BLaER1 treated with 17β-estradiol and CSF1 and Interleukin-3, amounts not matched to agents 10 nM and 100 nM (cell line): Measurements from ENCODE around the gene ERC2.

ENCODE experiments used
- H3K27ac ChIP-seq, 11 experiments: shearing (Covaris generic); formaldehyde crosslinking; 2 replicates each; pipeline ENCODE4 v1.8.1; 2022
- H3K27me3 ChIP-seq, 11 experiments: shearing (Covaris generic); formaldehyde crosslinking; 2 replicates each; pipeline ENCODE4 v1.8.1; 2022
- H3K36me3 ChIP-seq, 11 experiments: shearing (Covaris generic); formaldehyde crosslinking; 2 replicates each; pipeline ENCODE4 v1.8.1; 2022
- H3K4me1 ChIP-seq, 10 experiments: shearing (Covaris generic); formaldehyde crosslinking; 2 replicates each; pipeline ENCODE4 v1.8.1; 2022
- H3K4me2 ChIP-seq, 11 experiments: shearing (Covaris generic); formaldehyde crosslinking; 2 replicates each; pipeline ENCODE4 v1.8.1; 2022
- H3K4me3 ChIP-seq, 10 experiments: shearing (Covaris generic); formaldehyde crosslinking; 2 replicates each; pipeline ENCODE4 v1.8.1; 2022
- H3K9ac ChIP-seq, 11 experiments: shearing (Covaris generic); formaldehyde crosslinking; 2 replicates each; pipeline ENCODE4 v1.8.1; 2022
- H3K9me3 ChIP-seq, 11 experiments: shearing (Covaris generic); formaldehyde crosslinking; replicated peaks in 1 of 11; 2 replicates each; pipeline ENCODE4 v1.8.1; 2022
- H4K20me1 ChIP-seq, 11 experiments: shearing (Covaris generic); formaldehyde crosslinking; 2 replicates each; pipeline ENCODE4 v1.8.1; 2022
- Cebpa-rat ChIP-seq, 11 experiments: shearing (Covaris generic); IDR thresholded peaks; 2 replicates each; pipeline ENCODE4 v1.8.1; 2022

The ERC2 gene

DNA sequence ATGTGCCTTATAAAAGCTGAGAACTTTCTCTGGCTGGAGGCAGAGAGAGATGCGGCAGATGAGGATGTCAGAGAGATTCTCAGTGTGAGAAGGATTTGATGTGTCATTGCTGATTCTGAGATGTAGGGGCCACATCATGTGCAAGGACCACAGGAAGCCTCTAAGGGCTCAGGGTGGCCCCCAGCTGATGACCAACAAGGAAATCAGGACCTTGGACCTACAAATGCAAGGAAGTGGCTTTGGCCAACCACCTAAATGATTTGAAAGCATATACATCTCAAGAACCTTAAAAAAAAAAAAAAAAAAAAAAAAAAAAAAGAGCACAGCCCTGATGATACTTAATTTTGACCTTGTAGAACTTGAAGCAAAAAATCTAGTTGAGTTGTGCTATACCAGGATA lies 282.4 kb downstream of the ERC2 start:
- Histone ChIP-seq H3K27ac (no peak overlapping the region), H3K36me3 (no peaks in the 10 kb centered on the region), H3K4me2 (no peak overlapping the region), H3K27me3 (no peaks in the 10 kb centered on the region), H3K4me1 (no peaks in the 10 kb centered on the region), H3K9me3 (no peaks in the 10 kb centered on the region), H3K4me3 (no peak overlapping the region), H3K9ac (no peak overlapping the region), H4K20me1 (no peaks in the 10 kb centered on the region)
- TF ChIP-seq Cebpa-rat (IDR thresholded peaks at IDR 0.05): no peak

DNA sequence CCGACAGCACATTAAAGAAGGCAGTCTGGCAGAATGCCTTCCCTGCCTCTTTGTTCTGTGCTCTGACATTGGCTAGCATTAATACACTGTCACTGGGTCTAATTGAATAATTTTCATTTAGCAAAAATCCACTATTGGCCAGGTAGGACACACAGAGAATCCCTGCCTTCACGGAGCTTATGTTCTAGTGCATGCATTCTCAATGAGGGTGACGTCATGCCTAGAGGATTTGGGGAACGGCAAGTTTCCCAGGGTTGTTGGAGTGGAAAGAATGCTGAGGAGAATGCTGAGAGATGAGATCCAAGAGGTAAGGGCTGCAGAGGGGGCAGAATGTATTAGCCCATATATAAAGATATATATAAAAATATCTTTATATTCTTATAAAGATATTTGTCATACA lies 284.7 kb downstream of the ERC2 start:
- H3K9ac ChIP-seq: no peak overlapping the region
- H3K4me1 ChIP-seq: no peaks in the 10 kb centered on the region
- no peak overlapping the region for H3K4me2 ChIP-seq
- no peak for TF ChIP-seq Cebpa-rat (IDR thresholded peaks at IDR 0.05)
- no peak overlapping the region for H3K4me3 ChIP-seq
- H4K20me1 ChIP-seq: no peaks in the 10 kb centered on the region
- no peaks in the 10 kb centered on the region for H3K36me3 ChIP-seq
- H3K27ac ChIP-seq: no peak overlapping the region
- no peaks in the 10 kb centered on the region for H3K9me3 ChIP-seq
- no peaks in the 10 kb centered on the region for H3K27me3 ChIP-seq

DNA sequence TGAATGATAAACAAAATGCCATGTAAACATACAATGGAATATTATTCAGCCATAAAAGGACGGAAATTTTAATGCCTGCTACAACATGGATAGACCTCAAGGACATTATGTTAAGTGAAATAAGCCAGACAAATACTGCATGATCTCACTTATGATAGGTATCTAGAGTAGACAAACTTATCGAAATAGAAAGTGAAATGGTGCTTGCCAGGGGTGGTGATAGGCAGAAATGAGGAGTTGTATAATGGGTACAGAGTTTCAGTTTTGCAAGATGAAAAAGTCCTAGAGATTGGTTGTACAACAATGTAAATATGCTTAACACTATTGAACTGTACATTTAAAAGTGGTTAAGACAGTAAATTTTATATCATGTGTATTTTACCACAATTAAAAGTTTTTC lies 287.8 kb downstream of the ERC2 start:
- H4K20me1 ChIP-seq: no peaks in the 10 kb centered on the region
- H3K9ac ChIP-seq: no peak overlapping the region
- H3K4me2 ChIP-seq: no peak overlapping the region
- H3K4me1 ChIP-seq: no peaks in the 10 kb centered on the region
- no peak overlapping the region for H3K27ac ChIP-seq
- H3K4me3 ChIP-seq: no peak overlapping the region
- TF ChIP-seq Cebpa-rat (IDR thresholded peaks at IDR 0.05): no peak
- no peaks in the 10 kb centered on the region for H3K9me3 ChIP-seq
- H3K36me3 ChIP-seq: no peaks in the 10 kb centered on the region
- no peaks in the 10 kb centered on the region for H3K27me3 ChIP-seq

DNA sequence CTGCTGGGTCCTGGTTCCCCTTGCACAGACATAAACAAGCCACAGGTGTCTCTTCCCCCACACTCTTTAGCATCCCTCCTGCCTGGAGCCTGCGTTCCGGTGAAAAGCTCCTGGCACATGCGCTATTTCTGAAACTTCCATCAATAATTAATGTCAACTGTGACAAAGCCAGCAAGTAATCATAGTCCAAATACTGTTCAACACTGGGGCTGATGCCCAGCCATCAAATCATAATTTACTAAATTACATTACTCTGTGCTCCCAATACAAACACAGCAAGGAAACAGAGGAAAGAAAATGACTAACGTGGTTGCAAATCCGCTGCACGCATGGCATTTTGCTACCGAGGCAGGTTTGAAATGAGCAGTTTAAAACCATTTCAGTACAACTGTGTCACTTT lies 294.7 kb downstream of the ERC2 start:
- Histone ChIP-seq H4K20me1 (no peaks in the 10 kb centered on the region), H3K27ac (no peak overlapping the region), H3K36me3 (no peaks in the 10 kb centered on the region), H3K27me3 (no peaks in the 10 kb centered on the region), H3K4me2 (no peak overlapping the region), H3K9ac (no peak overlapping the region), H3K4me3 (no peak overlapping the region), H3K9me3 (no peaks in the 10 kb centered on the region), H3K4me1 (no peaks in the 10 kb centered on the region)
- no peak for TF ChIP-seq Cebpa-rat (IDR thresholded peaks at IDR 0.05)

DNA sequence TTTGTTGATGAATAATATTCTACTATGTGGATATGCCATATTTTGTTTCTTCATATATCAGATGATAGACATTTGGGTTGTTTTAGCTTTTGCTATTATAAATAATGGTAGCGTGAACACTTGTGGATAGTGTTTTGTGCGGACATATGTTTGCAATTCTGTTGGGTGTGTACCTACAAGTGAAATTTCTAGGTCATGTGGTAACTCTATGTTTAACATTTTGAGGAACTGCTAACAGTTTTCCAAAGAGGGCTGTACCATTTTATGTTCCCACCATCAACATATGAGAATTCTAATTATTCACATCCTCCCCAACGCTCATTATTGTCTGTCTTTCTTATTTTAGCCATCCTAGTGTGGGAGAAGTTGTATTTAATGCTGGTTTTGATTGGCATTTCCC lies 303.8 kb downstream of the ERC2 start:
- H3K27ac ChIP-seq: no peak overlapping the region
- no peak overlapping the region for H3K9ac ChIP-seq
- no peaks in the 10 kb centered on the region for H3K36me3 ChIP-seq
- no peaks in the 10 kb centered on the region for H3K4me1 ChIP-seq
- no peak overlapping the region for H3K4me3 ChIP-seq
- no peak for TF ChIP-seq Cebpa-rat (IDR thresholded peaks at IDR 0.05)
- H3K9me3 ChIP-seq: peaks cover 6 to 36% (median 15%) of the 10 kb centered on the region in 11 experiments; a peak in 18 of 22 replicates
- H3K27me3 ChIP-seq: no peaks in the 10 kb centered on the region
- no peak overlapping the region for H3K4me2 ChIP-seq
- H4K20me1 ChIP-seq: no peaks in the 10 kb centered on the region

DNA sequence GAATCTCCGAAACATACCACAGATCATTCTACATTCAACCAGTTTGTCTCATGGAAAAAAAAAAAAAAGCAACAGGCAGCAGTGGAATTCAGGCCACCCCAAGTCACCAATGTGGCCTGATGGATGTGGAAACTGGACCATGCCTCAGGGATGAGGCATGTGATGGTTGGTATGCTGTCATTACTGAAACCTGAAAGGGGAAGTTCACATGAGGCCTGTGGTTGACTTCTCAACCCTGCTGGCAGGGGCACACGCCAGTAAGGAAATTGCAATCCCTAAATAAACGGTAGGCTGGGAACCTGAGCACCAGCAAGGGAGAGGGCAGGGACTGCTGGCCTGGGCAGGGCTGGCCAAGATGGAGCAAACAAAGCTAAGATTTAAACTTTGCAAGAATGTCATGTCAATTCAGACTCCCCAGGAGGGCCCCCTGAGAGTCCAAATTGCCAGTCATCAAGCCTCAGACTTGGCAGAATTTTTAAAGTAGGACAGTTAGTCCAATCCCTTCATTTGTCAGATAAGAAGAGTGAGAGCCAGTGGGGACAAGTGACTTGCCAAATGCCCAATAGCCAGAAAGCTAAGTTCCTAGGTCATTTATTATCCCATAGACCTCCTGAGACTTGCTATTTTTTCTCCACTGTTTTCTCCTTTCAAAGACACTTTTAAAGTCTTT lies 310.4 kb downstream of the ERC2 start:
- H3K9ac ChIP-seq: peak overlapping the region in 5 of 11 experiments; percentile 6 to 57 (median 40); a peak in 6 of 22 replicates
- H3K4me1 ChIP-seq: peaks cover 18 to 46% (median 36%) of the 10 kb centered on the region in 10 experiments
- H3K9me3 ChIP-seq: peaks cover 6 to 40% (median 17%) of the 10 kb centered on the region in 11 experiments; a peak in 18 of 22 replicates
- H3K4me3 ChIP-seq: no peak overlapping the region
- H3K27me3 ChIP-seq: no peaks in the 10 kb centered on the region
- H3K27ac ChIP-seq: peak overlapping the region; percentile 39 to 80 (median 64)
- TF ChIP-seq Cebpa-rat (IDR thresholded peaks at IDR 0.05): 0 out of 22 replicates have a peak, but pooled peaks of 1 of the 11 experiments have one; percentile 25
- H3K4me2 ChIP-seq: peak overlapping the region; percentile 11 to 80 (median 54)
- H3K36me3 ChIP-seq: no peaks in the 10 kb centered on the region
- no peaks in the 10 kb centered on the region for H4K20me1 ChIP-seq

DNA sequence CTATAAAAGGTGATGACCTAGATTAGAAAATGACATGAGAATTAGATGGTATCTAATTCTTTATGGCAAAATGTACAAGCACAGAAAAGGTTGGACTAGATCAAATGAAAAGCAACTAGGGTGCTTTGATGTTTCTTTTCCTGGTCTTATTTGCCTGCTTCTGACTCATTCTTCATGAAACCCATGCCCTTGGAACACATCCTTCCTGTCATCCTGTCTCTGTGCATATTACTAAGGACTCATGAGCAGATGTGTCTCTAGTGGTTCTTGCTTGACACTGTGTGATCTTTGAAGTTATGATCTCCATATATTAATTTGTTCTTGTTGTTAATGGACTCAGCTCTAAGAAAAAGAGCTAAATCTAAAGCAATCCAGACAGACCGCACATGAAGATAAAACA lies 314.0 kb downstream of the ERC2 start:
- H4K20me1 ChIP-seq: no peaks in the 10 kb centered on the region
- H3K4me1 ChIP-seq: peaks cover 18 to 46% (median 36%) of the 10 kb centered on the region in 10 experiments
- no peaks in the 10 kb centered on the region for H3K27me3 ChIP-seq
- H3K27ac ChIP-seq: peak overlapping the region in 1 of 11 experiments; percentile 36; a peak in 2 of 22 replicates
- H3K36me3 ChIP-seq: no peaks in the 10 kb centered on the region
- no peak overlapping the region for H3K4me3 ChIP-seq
- no peak for TF ChIP-seq Cebpa-rat (IDR thresholded peaks at IDR 0.05)
- H3K9ac ChIP-seq: no peak overlapping the region
- peaks cover 0 to 6% (median 4%) of the 10 kb centered on the region in 11 experiments; a peak in 8 of 22 replicates for H3K9me3 ChIP-seq
- H3K4me2 ChIP-seq: peak overlapping the region in 8 of 11 experiments; percentile 18 to 47 (median 36); a peak in 15 of 22 replicates

DNA sequence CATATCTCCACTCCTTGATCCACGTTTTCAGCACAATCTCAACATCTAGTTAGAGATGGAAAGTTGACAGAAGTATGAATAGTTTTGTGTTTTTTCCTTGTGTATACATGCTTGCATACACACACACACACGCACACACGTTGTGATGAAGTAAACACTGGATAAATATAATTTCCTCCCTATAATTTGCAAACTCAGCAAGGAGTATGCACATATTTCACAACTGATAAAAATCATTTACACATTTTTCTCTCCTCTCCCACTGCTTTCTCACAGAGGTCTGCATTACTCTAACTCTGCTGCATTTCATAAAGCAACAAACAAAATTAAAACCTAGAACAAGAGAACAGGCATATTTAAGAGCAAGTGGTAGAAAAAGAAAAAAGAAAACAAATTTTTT lies 320.9 kb downstream of the ERC2 start:
- TF ChIP-seq Cebpa-rat (IDR thresholded peaks at IDR 0.05): no peak
- Histone ChIP-seq H3K9ac (no peak overlapping the region), H3K4me3 (no peak overlapping the region), H3K4me2 (no peak overlapping the region), H3K27me3 (no peaks in the 10 kb centered on the region), H3K9me3 (peaks cover 0 to 8% (median 0%) of the 10 kb centered on the region in 11 experiments; a peak in 4 of 22 replicates), H3K36me3 (no peaks in the 10 kb centered on the region), H3K27ac (no peak overlapping the region), H3K4me1 (no peaks in the 10 kb centered on the region), H4K20me1 (no peaks in the 10 kb centered on the region)

DNA sequence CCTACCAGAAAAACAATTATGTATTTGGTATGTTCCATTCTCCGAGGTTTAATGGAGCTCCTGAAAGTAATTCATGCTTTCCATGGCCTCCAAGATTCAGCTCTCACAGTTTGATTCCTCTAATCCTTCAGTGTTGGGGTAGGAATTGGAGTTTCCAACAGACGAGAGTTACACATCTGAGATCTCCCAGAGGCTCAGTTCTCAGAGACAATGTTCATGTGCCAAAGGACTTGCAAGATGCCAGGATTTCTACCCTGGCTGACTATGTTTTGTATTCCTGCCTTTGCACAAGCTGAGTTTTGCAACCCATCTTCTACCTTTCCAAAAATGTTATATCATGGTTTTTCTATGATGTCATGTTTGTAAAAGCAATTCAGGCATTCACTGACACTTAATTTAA lies 322.9 kb downstream of the ERC2 start:
- no peak overlapping the region for H3K4me2 ChIP-seq
- peaks cover 0 to 8% (median 0%) of the 10 kb centered on the region in 11 experiments; a peak in 4 of 22 replicates for H3K9me3 ChIP-seq

DNA sequence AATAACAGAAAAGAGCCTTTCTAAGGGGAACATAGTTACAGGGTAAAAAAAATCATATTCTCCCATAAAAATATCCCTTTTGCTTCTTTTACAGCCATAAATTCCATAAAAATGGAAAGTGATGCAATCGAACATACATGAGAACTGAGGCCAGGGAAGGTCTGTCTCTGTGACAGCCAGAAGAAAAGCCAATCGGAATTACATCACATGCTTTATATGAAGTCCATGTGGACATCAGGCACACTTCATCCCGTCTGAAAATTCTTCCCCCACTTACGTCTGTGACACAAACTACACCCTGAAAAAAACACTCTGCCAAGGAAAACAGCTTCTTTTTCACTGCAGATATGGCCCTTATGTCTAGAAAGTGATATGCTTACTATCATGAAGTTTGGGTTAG lies 323.5 kb downstream of the ERC2 start:
- H3K27ac ChIP-seq: no peak overlapping the region

More for the DNA sequence above, 322.9 kb downstream of the ERC2 start:
- Histone ChIP-seq H3K9ac (no peak overlapping the region), H3K36me3 (no peaks in the 10 kb centered on the region), H3K4me3 (no peak overlapping the region), H3K27me3 (no peaks in the 10 kb centered on the region), H3K4me1 (no peaks in the 10 kb centered on the region), H4K20me1 (no peaks in the 10 kb centered on the region), H3K27ac (no peak overlapping the region)
- TF ChIP-seq Cebpa-rat (IDR thresholded peaks at IDR 0.05): no peak

More for the DNA sequence above, 323.5 kb downstream of the ERC2 start:
- H3K4me1 ChIP-seq: no peaks in the 10 kb centered on the region
- H3K9ac ChIP-seq: no peak overlapping the region
- H3K9me3 ChIP-seq: peaks cover 0 to 8% (median 0%) of the 10 kb centered on the region in 11 experiments; a peak in 4 of 22 replicates
- H3K4me2 ChIP-seq: no peak overlapping the region
- no peaks in the 10 kb centered on the region for H4K20me1 ChIP-seq
- H3K4me3 ChIP-seq: no peak overlapping the region
- TF ChIP-seq Cebpa-rat (IDR thresholded peaks at IDR 0.05): no peak
- H3K36me3 ChIP-seq: no peaks in the 10 kb centered on the region
- H3K27me3 ChIP-seq: no peaks in the 10 kb centered on the region
